Urothelium cell line (cell line): ENCODE results near the gene CASP12.
A peak's percentile ranks its signal among the peaks of the same experiment; 100 is the strongest.

ENCODE experiments used
- DNase-seq: peaks from one replicate; pipeline ENCODE4 v3.0.0; 2011; ENCODE audit warnings: low spot score, mixed read lengths
- FAIRE-seq: peaks from 2 replicates; lab custom pipeline; 2011; peaks lifted over from hg19 to GRCh38; lab: Jason Lieb, UNC

Gene CASP12

GRCh38 chr11:104892723-104893511 is 5.3 kb downstream of the CASP12 start:
- no peak for FAIRE-seq
- no peak for DNase-seq

GRCh38 chr11:104891135-104891534 is 7.1 kb downstream of the CASP12 start:
- DNase-seq (no peak), FAIRE-seq (no peak)

GRCh38 chr11:104883342-104883741 is 14.9 kb downstream of the CASP12 start:
- no peak for FAIRE-seq
- DNase-seq = no peak

GRCh38 chr11:104881117-104881794 is 17.0 kb downstream of the CASP12 start:
- DNase-seq = no peak
- no peak for FAIRE-seq

- FAIRE-seq (no peak), DNase-seq (no peak)
These were observed 18.6 kb downstream of the CASP12 start for GRCh38 chr11:104879514-104880190.

- FAIRE-seq (no peak), DNase-seq (no peak)
These were observed 21.3 kb downstream of the CASP12 start for GRCh38 chr11:104876861-104877431.

GRCh38 chr11:104876324-104876723 is 21.9 kb downstream of the CASP12 start:
- FAIRE-seq = no peak
- no peak for DNase-seq

GRCh38 chr11:104873252-104873651 is 25.0 kb downstream of the CASP12 start:
- DNase-seq = peak; percentile 8
- FAIRE-seq = no peak

GRCh38 chr11:104872393-104872792 is 25.9 kb downstream of the CASP12 start:
- FAIRE-seq (no peak), DNase-seq (no peak)

- FAIRE-seq (no peak), DNase-seq (no peak)
These were observed 27.4 kb downstream of the CASP12 start for GRCh38 chr11:104870910-104871309.

- FAIRE-seq (no peak), DNase-seq (no peak)
These were observed 31.4 kb downstream of the CASP12 start for GRCh38 chr11:104866815-104867214.

- no peak for DNase-seq
- FAIRE-seq = no peak
These were observed 39.1 kb downstream of the CASP12 start for GRCh38 chr11:104858882-104859775.

GRCh38 chr11:104856607-104857006 is 41.7 kb downstream of the CASP12 start:
- no peak for FAIRE-seq
- no peak for DNase-seq

- DNase-seq (no peak), FAIRE-seq (no peak)
These were observed 42.3 kb downstream of the CASP12 start for GRCh38 chr11:104855965-104856364.

- no peak for DNase-seq
- no peak for FAIRE-seq
These were observed 45.0 kb downstream of the CASP12 start for GRCh38 chr11:104853276-104853675.

GRCh38 chr11:104852811-104853210 is 45.4 kb downstream of the CASP12 start:
- FAIRE-seq = no peak

GRCh38 chr11:104846216-104846615 is 52.0 kb downstream of the CASP12 start:
- FAIRE-seq = no peak
- no peak for DNase-seq

More at GRCh38 chr11:104852811-104853210, 45.4 kb downstream of the CASP12 start:
- no peak for DNase-seq

GRCh38 chr11:104844451-104844850 is 53.8 kb downstream of the CASP12 start:
- FAIRE-seq = no peak
- DNase-seq = no peak

GRCh38 chr11:104843150-104843836 is 55.0 kb downstream of the CASP12 start:
- DNase-seq (no peak), FAIRE-seq (no peak)
